ENCODE results near the gene MED15.

The MED15 gene

DNA sequence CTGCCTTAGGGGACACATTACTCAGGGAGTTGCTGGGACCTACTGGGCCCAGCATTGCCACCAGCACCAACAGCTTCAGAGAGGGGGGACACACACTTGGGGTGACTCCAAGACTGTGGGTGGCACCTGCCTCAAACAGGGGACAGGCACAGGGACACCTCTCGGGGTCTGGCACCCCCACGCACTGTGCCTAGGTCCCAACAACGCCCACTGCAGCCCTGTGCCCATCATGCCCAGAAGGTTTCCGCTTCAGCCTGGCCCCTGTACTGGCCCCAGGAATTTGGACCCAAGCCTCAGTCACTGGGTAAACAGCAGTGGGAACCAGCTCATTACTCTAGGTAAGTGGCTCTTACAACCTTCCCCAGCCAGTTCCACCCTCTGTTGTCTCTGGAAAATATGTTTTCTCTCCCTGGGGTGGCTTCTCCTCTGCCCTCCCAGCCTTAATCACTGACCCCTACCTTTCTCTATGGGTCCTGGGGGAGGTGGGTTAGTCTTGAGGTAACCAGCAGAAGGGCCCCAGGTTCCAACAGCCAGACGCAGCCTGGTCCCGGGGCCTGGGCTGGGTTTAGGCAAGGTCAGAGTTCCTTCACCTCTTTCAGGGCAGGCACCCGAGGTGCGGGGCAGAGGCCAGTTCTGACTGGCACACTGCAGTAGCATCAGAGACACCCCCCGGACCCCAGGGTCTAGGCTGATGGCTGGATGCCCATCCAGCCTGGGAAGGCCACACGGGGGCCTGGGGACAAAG, 123.6 kb downstream of the MED15 start:
- Histone ChIP-seq H3K9me3 (ENCODE audit: control insufficient read depth, insufficient read depth, low read length) (no peaks in the 10 kb centered on the region), H3K9ac (ENCODE audit: low read depth, low read length) (no peak overlapping the region)

DNA sequence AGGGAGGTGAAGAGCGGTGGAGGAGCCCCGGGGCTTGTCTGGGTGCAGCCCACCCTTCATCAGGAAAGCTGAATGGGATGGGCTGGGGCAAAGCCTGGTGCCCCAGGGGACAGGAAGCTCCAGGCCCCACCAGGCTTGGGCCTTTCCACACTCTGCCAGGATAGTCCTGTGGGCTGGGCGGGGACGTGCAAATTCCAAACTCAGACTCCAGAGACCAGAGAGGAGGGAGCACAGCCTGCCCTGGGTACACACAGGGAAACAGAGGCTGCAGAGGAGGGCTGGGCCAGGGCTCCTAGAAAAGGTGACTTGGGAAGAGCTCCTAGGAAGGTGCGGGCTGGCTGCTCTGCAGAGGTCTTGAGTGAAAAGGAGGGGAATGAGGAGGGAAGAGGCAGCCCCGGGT, 124.7 kb downstream of the MED15 start:
- no peaks in the 10 kb centered on the region; the same call in 1 of the 2 replicates for H3K4me1 ChIP-seq (ENCODE audit: insufficient read depth, low read length)
- H3K36me3 ChIP-seq (ENCODE audit: insufficient read depth, low read length) = no peaks in the 10 kb centered on the region
- no peaks in the 10 kb centered on the region for H3K9me3 ChIP-seq (ENCODE audit: control insufficient read depth, insufficient read depth, low read length)
- no peak overlapping the region for H3K9ac ChIP-seq (ENCODE audit: low read depth, low read length)

More for the DNA sequence above, 123.6 kb downstream of the MED15 start:
- H3K36me3 ChIP-seq (ENCODE audit: insufficient read depth, low read length) = no peaks in the 10 kb centered on the region
- no peaks in the 10 kb centered on the region; the same call in 1 of the 2 replicates for H3K4me1 ChIP-seq (ENCODE audit: insufficient read depth, low read length)

DNA sequence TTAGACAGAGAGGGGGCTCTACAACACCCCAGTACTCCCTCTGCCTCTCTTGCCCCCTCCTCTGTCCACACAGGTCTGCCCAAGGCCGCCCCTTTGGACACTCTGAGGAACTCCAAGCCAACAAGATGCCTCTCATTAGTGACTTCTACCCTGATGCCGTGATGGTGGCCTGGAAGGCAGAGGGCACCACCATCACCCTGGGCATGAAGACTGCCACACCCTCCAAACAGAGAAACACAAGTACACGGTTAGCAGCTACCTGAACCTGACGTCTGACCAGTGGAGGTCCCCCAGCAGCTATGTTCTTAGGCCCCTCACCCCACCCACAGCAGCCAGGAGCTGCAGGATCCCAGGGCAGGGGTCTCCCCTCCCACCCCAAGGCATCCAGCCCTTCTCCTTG, 125.1 kb downstream of the MED15 start:
- Histone ChIP-seq H3K36me3 (ENCODE audit: insufficient read depth, low read length) (no peaks in the 10 kb centered on the region), H3K9ac (ENCODE audit: low read depth, low read length) (no peak overlapping the region), H3K4me1 (ENCODE audit: insufficient read depth, low read length) (no peaks in the 10 kb centered on the region; the same call in 1 of the 2 replicates), H3K9me3 (ENCODE audit: control insufficient read depth, insufficient read depth, low read length) (no peaks in the 10 kb centered on the region)

DNA sequence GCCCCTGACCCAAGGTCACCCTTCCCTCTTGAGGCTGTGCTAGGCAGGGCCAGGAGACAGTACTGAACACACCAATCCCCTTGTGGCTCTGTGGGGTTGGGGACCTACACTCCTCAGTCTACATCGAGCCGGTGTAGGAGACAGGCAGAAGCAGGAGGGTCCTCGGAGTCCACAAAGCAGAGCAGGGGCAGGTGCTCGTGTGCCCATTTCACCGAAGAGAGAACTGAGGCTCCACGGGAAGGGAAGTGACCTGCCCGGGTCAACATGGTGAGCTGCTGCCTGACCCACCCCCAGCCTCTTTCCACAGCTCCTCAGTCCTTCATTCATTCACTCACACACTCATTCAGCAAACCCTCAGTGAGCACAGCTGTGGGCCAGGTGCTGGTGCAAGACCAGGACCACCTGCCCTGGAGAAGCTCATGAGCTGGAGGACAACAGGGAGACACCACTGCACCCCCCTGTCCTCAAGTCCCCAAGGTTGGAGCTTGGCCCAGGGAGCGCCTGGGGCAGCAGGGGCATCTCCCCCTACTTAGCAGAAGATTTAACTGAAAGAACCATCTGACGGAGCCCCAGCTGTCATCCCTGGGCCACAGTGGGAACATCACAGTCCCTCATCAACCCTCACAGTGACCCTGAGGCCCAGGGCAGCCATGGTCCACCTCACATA, 127.3 kb downstream of the MED15 start:
- Histone ChIP-seq H3K36me3 (ENCODE audit: insufficient read depth, low read length) (no peaks in the 10 kb centered on the region), H3K9me3 (ENCODE audit: control insufficient read depth, insufficient read depth, low read length) (no peaks in the 10 kb centered on the region), H3K4me1 (ENCODE audit: insufficient read depth, low read length) (no peaks in the 10 kb centered on the region; the same call in 1 of the 2 replicates), H3K9ac (ENCODE audit: low read depth, low read length) (no peak overlapping the region)

DNA sequence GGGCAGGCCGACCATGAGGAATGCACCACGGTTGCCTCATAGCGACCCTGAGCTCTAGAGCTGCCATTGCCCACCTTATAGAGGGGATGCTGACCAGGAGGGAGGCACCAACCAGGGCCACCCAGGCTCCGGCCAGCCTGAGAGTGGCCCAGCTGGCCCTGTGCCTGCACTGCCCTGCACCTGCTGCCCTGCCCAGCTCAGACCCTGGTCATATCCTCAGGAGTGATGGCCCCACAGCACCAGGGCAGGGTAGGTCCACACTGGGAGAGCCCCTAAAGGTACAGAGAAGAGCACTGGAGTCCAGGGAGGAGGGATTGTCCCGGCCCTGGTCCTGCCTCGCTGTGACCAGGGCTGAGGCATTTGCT, 127.8 kb downstream of the MED15 start:
- H3K4me1 ChIP-seq (ENCODE audit: insufficient read depth, low read length) = no peaks in the 10 kb centered on the region; the same call in 1 of the 2 replicates
- H3K9ac ChIP-seq (ENCODE audit: low read depth, low read length) = no peak overlapping the region

DNA sequence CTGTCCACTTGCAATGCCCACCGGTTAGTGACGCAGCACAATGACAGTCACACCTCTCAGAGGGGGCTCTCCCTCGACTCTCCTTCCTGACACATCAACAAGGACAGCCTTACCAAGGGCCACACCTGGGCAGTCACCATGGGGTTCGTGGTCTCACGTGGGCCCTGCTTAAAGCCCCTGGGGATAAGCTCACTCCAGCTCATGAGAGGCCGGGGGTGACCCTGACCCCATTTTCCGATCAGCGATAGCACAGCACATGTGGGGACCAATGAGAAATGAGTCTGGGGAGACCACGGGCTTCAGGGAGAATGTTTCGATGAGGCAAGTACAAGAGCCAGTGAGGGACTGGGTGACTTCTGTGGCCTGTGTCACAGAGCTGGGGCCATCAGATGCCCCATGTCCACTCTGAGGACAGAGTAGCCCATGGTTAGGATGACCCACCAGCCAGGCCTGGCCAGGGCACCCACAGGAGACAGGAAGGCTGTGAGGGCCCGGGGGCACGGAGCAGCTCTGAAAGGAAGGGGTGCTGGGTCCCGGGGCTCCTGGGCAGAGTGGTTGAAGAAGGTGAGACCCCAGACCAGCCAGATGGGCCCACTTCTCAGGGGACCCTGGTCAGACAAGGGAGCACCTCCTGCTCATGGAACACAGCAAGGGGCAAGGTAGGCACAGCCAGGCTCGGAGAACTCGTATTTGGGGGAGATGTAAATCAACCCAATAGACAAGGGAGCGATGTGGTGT, 128.8 kb downstream of the MED15 start:
- Histone ChIP-seq H3K9ac (ENCODE audit: low read depth, low read length) (no peak overlapping the region), H3K36me3 (ENCODE audit: insufficient read depth, low read length) (no peaks in the 10 kb centered on the region), H3K9me3 (ENCODE audit: control insufficient read depth, insufficient read depth, low read length) (no peaks in the 10 kb centered on the region), H3K4me1 (ENCODE audit: insufficient read depth, low read length) (no peaks in the 10 kb centered on the region; the same call in 1 of the 2 replicates)

More for the DNA sequence above, 127.8 kb downstream of the MED15 start:
- H3K9me3 ChIP-seq (ENCODE audit: control insufficient read depth, insufficient read depth, low read length) = no peaks in the 10 kb centered on the region
- no peaks in the 10 kb centered on the region for H3K36me3 ChIP-seq (ENCODE audit: insufficient read depth, low read length)

DNA sequence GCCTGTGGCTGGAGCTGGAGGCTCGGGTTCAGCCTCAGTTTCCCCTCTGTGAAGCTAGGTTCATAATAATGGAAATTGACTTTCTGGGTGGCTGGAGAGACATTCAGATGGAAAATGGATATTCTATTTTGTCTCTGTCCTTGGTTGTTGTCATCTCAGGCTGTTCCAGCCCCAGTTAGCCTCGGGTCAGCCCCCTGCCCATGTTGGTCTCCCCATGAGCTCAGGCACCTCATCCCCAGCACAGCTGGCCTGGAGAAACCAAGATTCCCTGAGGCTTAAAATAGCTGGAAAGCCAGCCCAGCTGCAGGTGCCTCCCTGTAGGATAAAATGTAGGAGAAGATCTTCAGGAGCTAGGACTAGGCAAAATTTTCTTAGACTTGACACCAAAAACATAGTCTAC, 129.5 kb downstream of the MED15 start:
- no peak overlapping the region for H3K9ac ChIP-seq (ENCODE audit: low read depth, low read length)
- H3K36me3 ChIP-seq (ENCODE audit: insufficient read depth, low read length) = no peaks in the 10 kb centered on the region
- no peaks in the 10 kb centered on the region; the same call in 1 of the 2 replicates for H3K4me1 ChIP-seq (ENCODE audit: insufficient read depth, low read length)
- no peaks in the 10 kb centered on the region for H3K9me3 ChIP-seq (ENCODE audit: control insufficient read depth, insufficient read depth, low read length)

Measured in ES-I3 (cell line).